Gastrocnemius medialis (tissue), 4 donors: ENCODE data around the gene TALDO1.
A peak's percentile ranks its signal among the peaks of the same experiment; 100 is the strongest.

Source experiments
- CTCF ChIP-seq, 5 experiments: fragments of 450-650 bp in 3 of 5; fragments of 200-600 bp in 2 of 5; sonication (generic) in 2 of 5; IDR thresholded peaks in 4 of 5; conservative IDR thresholded peaks in 1 of 5; 1 replicate in 4 of 5; 2 replicates in 1 of 5; pipeline ENCODE4 v1.5.1; 2016 to 2019; ENCODE audit warnings: antibody characterized with exemption in 5 of 5, mild to moderate bottlenecking in 3 of 5, moderate library complexity in 3 of 5
- POLR2A ChIP-seq, 2 donors: fragments of 450-650 bp; IDR thresholded peaks; one replicate each; pipeline ENCODE4 v1.6.1; 2017; ENCODE audit warnings: antibody characterized with exemption in 2 of 2, mild to moderate bottlenecking in 2 of 2, moderate library complexity in 2 of 2

- peak; percentile 44 to 73 (median 67) for TF ChIP-seq CTCF (IDR thresholded peaks at IDR 0.05 in 4 of 5, conservative IDR thresholded peaks at IDR 0.05 in 1 of 5)
- TF ChIP-seq POLR2A (IDR thresholded peaks at IDR 0.05): no peak
Observed at GRCh38 chr11:723120-723883, 24.0 kb upstream of the TALDO1 start.
